ENCODE results near the gene PEX14.

DNA sequence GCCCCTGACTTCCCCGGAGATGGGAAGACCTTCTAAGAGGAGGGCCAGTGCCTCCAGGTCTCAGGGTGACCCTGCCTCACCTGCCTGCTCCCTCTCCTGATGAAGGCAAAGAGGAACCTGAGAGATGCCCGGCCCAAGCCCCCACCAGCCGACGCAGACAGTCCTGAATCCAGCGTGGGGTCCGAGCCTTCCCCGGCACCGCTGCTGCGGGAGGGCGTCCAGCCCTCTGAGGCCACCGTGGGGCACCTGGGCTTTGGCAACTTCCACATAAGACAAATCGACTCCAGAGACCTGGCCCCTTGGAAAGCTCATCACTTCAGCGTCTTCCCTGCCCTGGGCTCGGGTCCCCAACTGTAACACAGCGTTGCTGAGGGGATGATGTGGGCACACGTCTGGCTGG is 199.5 kb downstream of the PEX14 start:
- TF ChIP-seq POLR2AphosphoS5 (IDR thresholded peaks at IDR 0.05; ENCODE audit: low read depth, low read length) (no peak), REST (IDR thresholded peaks at IDR 0.05; ENCODE audit: insufficient read depth in 1 of 2, low read depth in 2 of 2, low read length in 2 of 2) (no peak), TAF1 (IDR thresholded peaks at IDR 0.05; ENCODE audit: borderline replicate concordance, insufficient read depth, low read length) (no peak), SIN3A (IDR thresholded peaks at IDR 0.05; ENCODE audit: borderline replicate concordance, insufficient read depth, low read length) (no peak)
